Osteocyte (in vitro differentiated cells): ENCODE measurements around the gene CRIM1. TPM values are rescaled to one million over a fixed set of nuclear protein-coding genes. Genes with fewer than 3 reads are reported as not detected.

Experiments used
- DNase-seq: peaks from one replicate; pipeline ENCODE4 v3.0.0; 2021; ENCODE audit warnings: mixed read lengths; ENCODE audit not compliant: unreplicated experiment; ENCODE audit errors: extremely low spot score
- H3K27ac Mint-ChIP-seq: one replicate; pipeline ENCODE4 v1.8.0; 2021; ENCODE audit warnings: mild to moderate bottlenecking, mixed read lengths; ENCODE audit not compliant: unreplicated experiment
- H3K27me3 Mint-ChIP-seq: one replicate; pipeline ENCODE4 v1.8.0; 2021; ENCODE audit warnings: mixed read lengths; ENCODE audit not compliant: unreplicated experiment
- H3K36me3 Mint-ChIP-seq: one replicate; pipeline ENCODE4 v1.8.0; 2021; ENCODE audit warnings: mixed read lengths; ENCODE audit not compliant: unreplicated experiment
- H3K4me1 Mint-ChIP-seq: one replicate; pipeline ENCODE4 v1.8.0; 2021; ENCODE audit warnings: mixed read lengths; ENCODE audit not compliant: unreplicated experiment
- H3K4me3 Mint-ChIP-seq: one replicate; pipeline ENCODE4 v1.8.0; 2021; ENCODE audit warnings: mild to moderate bottlenecking, moderate library complexity, mixed read lengths; ENCODE audit not compliant: unreplicated experiment
- H3K9me3 Mint-ChIP-seq: one replicate; pipeline ENCODE4 v1.8.0; 2021; ENCODE audit warnings: mixed read lengths; ENCODE audit not compliant: unreplicated experiment
- total RNA-seq: library from RNA; stranded (reverse); gene quantifications from 2 replicates; pipeline ENCODE4 v1.2.1, GENCODE V29; 2021
- TF ChIP-seq, protein P1 (sequence below): fragments of 200-600 bp; sonication (generic); IDR thresholded peaks from 2 replicates; pipeline ENCODE4 v1.5.0; 2021; ENCODE audit warnings: antibody characterized with exemption, mild to moderate bottlenecking, moderate library complexity

CRIM1 gene
- total RNA-seq, 1 donor from 2014 or later: 194 TPM

DNA sequence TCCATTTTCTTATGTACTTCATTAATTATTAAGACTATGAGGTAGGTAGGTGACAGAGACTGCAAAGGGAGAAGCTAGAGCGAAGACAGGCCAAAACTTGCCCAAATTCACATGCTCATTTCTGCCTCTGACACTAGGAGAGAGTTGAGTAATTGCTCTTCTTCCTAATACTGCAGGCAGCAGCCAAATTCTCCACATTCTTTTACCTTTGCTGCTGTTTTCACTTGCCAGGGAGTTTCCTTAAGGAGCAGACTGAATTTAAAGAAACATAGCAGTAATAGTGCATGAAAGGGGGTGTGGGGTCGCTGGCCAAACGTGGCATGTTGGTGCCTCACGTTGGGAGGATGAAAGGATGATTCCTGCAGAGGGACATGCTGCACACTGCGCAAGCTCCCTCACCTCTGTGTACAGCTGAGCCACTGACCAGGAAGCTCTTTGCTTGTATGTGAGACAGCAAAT, 12.3 kb downstream of the CRIM1 start:
- TF ChIP-seq, protein P1, sequence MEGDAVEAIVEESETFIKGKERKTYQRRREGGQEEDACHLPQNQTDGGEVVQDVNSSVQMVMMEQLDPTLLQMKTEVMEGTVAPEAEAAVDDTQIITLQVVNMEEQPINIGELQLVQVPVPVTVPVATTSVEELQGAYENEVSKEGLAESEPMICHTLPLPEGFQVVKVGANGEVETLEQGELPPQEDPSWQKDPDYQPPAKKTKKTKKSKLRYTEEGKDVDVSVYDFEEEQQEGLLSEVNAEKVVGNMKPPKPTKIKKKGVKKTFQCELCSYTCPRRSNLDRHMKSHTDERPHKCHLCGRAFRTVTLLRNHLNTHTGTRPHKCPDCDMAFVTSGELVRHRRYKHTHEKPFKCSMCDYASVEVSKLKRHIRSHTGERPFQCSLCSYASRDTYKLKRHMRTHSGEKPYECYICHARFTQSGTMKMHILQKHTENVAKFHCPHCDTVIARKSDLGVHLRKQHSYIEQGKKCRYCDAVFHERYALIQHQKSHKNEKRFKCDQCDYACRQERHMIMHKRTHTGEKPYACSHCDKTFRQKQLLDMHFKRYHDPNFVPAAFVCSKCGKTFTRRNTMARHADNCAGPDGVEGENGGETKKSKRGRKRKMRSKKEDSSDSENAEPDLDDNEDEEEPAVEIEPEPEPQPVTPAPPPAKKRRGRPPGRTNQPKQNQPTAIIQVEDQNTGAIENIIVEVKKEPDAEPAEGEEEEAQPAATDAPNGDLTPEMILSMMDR: no peak
- Mint-ChIP-seq H3K4me1 (peaks cover 96% of the 10 kb centered on the region), H3K27ac (peak overlapping the region; percentile 70), H3K27me3 (no peaks in the 10 kb centered on the region), H3K36me3 (no peaks in the 10 kb centered on the region), H3K4me3 (peak overlapping the region; percentile 1), H3K9me3 (no peaks in the 10 kb centered on the region)
- DNase-seq: no peak

DNA sequence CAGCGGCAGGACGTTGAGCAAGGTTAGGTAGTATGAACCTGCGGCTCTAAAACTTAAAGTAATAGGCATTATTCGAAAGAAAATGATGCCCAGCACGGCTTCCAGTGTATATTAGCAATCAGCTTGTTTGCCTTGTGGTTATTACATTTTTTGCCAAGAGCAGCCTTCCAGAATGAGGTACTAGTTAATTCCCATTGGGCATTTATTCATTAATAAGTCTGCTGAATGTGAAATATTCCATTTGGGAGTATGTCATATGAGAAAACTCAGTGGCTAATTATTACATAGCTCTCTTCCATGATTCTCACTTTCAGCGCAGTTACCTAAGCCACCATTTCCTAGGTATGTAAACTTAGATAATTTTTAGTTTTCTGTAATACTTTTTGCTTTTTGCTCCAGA, 12.9 kb downstream of the CRIM1 start:
- H3K4me1 Mint-ChIP-seq: peaks cover 99% of the 10 kb centered on the region
- TF ChIP-seq, protein P1: no peak
- DNase-seq: no peak
- H3K4me3 Mint-ChIP-seq: no peak overlapping the region
- H3K9me3 Mint-ChIP-seq: no peaks in the 10 kb centered on the region
- no peaks in the 10 kb centered on the region for H3K36me3 Mint-ChIP-seq
- H3K27ac Mint-ChIP-seq: peak overlapping the region; percentile 70
- no peaks in the 10 kb centered on the region for H3K27me3 Mint-ChIP-seq

DNA sequence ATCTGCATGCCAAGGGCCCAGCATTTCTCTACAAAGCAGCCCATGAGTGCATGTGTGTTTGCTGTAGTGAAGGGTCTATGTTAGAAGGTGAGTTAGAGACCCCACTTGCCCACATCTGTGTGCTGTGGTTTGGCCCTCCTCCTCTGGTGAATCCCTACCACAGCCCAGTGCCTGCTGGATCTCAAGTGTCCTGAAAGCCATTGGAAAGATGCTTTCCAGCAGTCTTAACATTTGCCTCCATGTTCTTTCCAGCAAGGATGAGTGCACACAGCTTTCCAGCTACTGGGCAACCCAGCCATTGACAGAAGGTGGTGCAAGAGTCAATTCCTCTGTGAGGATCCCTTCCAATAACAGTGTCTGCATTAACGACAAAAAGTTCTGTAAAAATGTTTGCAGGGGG, 13.6 kb downstream of the CRIM1 start:
- no peak overlapping the region for H3K4me3 Mint-ChIP-seq
- DNase-seq: no peak
- peaks cover 99% of the 10 kb centered on the region for H3K4me1 Mint-ChIP-seq
- H3K27ac Mint-ChIP-seq: peak overlapping the region; percentile 91
- no peaks in the 10 kb centered on the region for H3K9me3 Mint-ChIP-seq
- TF ChIP-seq, protein P1: no peak
- no peaks in the 10 kb centered on the region for H3K27me3 Mint-ChIP-seq
- no peaks in the 10 kb centered on the region for H3K36me3 Mint-ChIP-seq

DNA sequence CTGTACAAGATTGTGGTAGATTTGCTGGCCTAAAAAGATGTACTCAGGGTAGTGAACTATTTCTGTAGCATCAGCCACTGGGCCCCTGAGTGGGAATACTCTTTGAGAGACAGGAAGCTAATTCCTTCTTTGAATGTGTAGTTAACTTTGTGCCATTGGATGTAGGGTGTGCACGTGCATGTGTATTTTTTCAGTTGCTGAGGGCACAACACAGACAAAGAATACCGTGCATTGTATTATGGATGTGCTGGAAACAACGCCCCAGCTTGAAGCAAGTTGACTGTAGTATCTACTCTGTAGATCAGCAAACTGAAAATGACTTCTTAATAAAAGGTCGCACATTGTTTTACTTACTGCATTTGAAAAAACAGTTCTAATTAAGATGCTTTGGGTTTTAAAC, 14.1 kb downstream of the CRIM1 start:
- Mint-ChIP-seq H3K4me3 (no peak overlapping the region), H3K36me3 (no peaks in the 10 kb centered on the region), H3K4me1 (peaks cover 100% of the 10 kb centered on the region), H3K27me3 (no peaks in the 10 kb centered on the region), H3K27ac (peak overlapping the region; percentile 91), H3K9me3 (no peaks in the 10 kb centered on the region)
- TF ChIP-seq, protein P1: no peak
- DNase-seq: no peak

DNA sequence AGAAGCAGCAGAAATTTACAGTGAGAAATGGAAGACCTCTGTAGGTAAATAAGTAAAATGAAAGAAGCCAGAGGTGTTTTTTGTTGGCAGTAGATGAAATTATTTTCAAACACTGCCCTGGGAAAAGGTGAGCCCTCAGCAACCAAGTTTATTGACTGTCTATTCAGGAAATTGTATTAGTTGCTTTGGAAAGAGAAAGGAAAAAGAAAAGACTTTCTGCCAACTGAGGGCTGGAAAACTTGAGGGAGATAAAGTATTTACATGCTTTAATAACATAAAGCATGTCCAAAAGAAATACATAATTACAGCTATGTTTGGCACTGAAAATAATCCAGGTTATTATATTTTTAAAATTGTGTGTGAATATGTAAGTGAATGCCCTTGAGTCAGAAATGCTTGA, 14.7 kb downstream of the CRIM1 start:
- TF ChIP-seq, protein P1: no peak
- Mint-ChIP-seq H3K36me3 (no peaks in the 10 kb centered on the region), H3K4me3 (no peak overlapping the region), H3K4me1 (peaks cover 98% of the 10 kb centered on the region), H3K9me3 (no peaks in the 10 kb centered on the region), H3K27ac (peak overlapping the region; percentile 91), H3K27me3 (no peaks in the 10 kb centered on the region)
- DNase-seq: no peak
